Mononuclear cell (primary cell): Measurements from ENCODE around the gene SIM2. TPM values are rescaled to one million over a fixed set of nuclear protein-coding genes. Genes with fewer than 3 reads are reported as not detected.

Experiments
- H3K27me3 ChIP-seq: 2 replicates; pipeline ENCODE4 v1.6.0; 2011; ENCODE audit warnings: low read length, control low read depth; ENCODE audit not compliant: insufficient read depth
- H3K4me1 ChIP-seq: 2 replicates; pipeline ENCODE4 v1.5.1; 2011; ENCODE audit warnings: mild to moderate bottlenecking, low read length, control low read depth; ENCODE audit not compliant: insufficient read depth
- H3K4me3 ChIP-seq: 2 replicates; pipeline ENCODE4 v1.5.1; 2011; ENCODE audit warnings: mild to moderate bottlenecking, low read length, moderate library complexity
- H3K9me3 ChIP-seq: 2 replicates; pipeline ENCODE4 v1.5.1; 2011; ENCODE audit warnings: low read depth, mild to moderate bottlenecking, control low read depth, low read length
- total RNA-seq: library from RNA; depleted of rRNA; stranded (reverse); fragments of >200 nt; gene quantifications from one replicate; pipeline ENCODE4 v1.2.3, GENCODE V29; 2012

The SIM2 gene
- total RNA-seq, 1 donor: not detected

DNA sequence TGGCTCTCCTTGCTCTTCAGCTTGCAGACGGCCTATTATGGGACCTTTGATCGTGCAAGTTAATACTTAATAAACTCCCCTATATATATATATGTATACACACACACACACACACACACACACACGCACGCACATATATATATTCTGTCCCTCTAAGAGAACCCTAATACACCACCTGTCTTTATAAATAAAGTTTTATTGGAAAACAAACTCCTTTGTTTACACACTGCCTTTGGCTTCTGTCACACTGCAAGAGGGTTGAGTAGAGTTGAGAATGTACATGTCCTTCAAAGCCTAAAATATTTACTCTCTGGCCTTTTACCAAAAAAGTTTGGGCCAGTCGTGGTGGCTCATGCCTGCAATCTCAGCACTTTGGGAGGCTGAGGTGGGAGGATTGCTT, 26.2 kb upstream of the SIM2 start:
- H3K9me3 ChIP-seq: no peaks in the 10 kb centered on the region
- no peaks in the 10 kb centered on the region for H3K4me1 ChIP-seq
- no peak overlapping the region for H3K4me3 ChIP-seq
- H3K27me3 ChIP-seq: peaks cover 12% of the 10 kb centered on the region

- H3K4me1 ChIP-seq: no peaks in the 10 kb centered on the region
- H3K4me3 ChIP-seq: no peak overlapping the region
- peaks cover 22% of the 10 kb centered on the region for H3K27me3 ChIP-seq
- H3K9me3 ChIP-seq: peaks cover 11% of the 10 kb centered on the region
These were observed 22.6 kb upstream of the SIM2 start for GRCh38 chr21:36676039-36676950.

DNA sequence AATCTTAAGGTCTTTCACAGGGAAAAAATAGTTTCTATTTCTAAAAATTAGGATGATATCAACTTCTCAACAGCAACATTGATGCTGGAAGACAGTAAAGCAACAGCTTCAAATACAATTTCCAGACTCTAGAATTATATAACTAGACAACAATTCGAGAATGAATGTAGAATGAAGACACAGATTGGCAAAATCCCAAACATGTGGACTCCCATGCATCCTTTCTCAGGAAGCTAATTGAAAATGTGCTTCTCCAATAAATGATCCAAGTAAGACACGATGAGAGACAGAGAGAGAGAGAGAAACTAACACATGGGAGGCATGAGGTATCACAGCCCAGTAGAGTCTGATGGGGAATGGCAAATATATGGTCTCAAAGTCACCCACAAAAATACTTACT, 21.5 kb upstream of the SIM2 start:
- peaks cover 22% of the 10 kb centered on the region for H3K27me3 ChIP-seq
- no peak overlapping the region for H3K4me3 ChIP-seq
- H3K4me1 ChIP-seq: no peaks in the 10 kb centered on the region
- peaks cover 12% of the 10 kb centered on the region for H3K9me3 ChIP-seq

DNA sequence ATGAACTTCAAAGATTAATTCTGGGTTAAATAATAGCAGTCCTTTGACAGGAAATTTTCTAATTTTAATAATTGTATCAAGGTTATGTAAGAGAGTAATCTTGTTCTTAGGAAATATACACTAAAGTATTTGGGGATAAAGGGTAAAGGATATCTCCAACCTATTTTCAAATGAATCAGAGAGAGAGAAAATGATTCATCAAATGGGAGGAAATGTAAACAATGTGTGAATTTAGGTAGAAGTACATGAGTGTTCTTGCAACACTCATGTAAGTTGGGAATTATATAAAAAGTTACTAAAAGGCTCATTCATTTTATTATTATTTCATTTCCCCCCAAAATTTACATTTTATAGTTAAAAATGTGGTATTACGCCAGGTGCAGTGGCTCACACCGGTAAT, 20.4 kb upstream of the SIM2 start:
- no peak overlapping the region for H3K4me3 ChIP-seq
- peaks cover 26% of the 10 kb centered on the region for H3K27me3 ChIP-seq
- no peaks in the 10 kb centered on the region for H3K4me1 ChIP-seq
- H3K9me3 ChIP-seq: peaks cover 12% of the 10 kb centered on the region

- peaks cover 12% of the 10 kb centered on the region for H3K9me3 ChIP-seq
- H3K4me1 ChIP-seq: no peaks in the 10 kb centered on the region
- H3K27me3 ChIP-seq: peaks cover 39% of the 10 kb centered on the region
- H3K4me3 ChIP-seq: no peak overlapping the region
These were observed 17.7 kb upstream of the SIM2 start for GRCh38 chr21:36681117-36681631.

- Histone ChIP-seq H3K4me1 (no peaks in the 10 kb centered on the region), H3K4me3 (no peak overlapping the region), H3K27me3 (peaks cover 48% of the 10 kb centered on the region), H3K9me3 (peaks cover 12% of the 10 kb centered on the region)
These were observed 13.8 kb upstream of the SIM2 start for GRCh38 chr21:36684957-36685714.

GRCh38 chr21:36686955-36687354, 12.0 kb upstream of the SIM2 start:
- H3K9me3 ChIP-seq: no peaks in the 10 kb centered on the region
- no peak overlapping the region for H3K4me3 ChIP-seq
- H3K27me3 ChIP-seq: peaks cover 56% of the 10 kb centered on the region
- H3K4me1 ChIP-seq: no peaks in the 10 kb centered on the region

DNA sequence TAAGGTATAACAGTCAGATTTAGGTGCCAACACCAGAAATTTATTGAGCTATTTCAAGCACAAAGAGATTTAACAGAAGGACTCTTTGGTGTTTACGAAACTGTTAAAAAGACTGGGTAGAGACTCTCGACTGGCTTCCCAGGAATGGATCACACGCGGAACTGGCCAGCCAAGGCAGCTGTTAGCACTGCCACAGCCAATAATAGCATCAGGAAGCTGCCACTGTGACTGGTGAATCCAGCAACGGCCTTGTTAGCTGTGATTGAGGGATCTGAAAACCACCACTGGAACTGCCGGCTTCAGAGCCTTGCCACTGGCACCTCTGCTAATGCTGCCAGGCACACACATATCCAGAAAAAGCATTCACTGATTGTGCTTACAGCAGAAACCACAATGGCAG, 10.6 kb upstream of the SIM2 start:
- Histone ChIP-seq H3K4me3 (no peak overlapping the region), H3K27me3 (peaks cover 66% of the 10 kb centered on the region), H3K4me1 (no peaks in the 10 kb centered on the region), H3K9me3 (no peaks in the 10 kb centered on the region)

GRCh38 chr21:36689324-36689723, 9.6 kb upstream of the SIM2 start:
- peaks cover 72% of the 10 kb centered on the region for H3K27me3 ChIP-seq
- H3K4me3 ChIP-seq: no peak overlapping the region
- no peaks in the 10 kb centered on the region for H3K4me1 ChIP-seq
- no peaks in the 10 kb centered on the region for H3K9me3 ChIP-seq

DNA sequence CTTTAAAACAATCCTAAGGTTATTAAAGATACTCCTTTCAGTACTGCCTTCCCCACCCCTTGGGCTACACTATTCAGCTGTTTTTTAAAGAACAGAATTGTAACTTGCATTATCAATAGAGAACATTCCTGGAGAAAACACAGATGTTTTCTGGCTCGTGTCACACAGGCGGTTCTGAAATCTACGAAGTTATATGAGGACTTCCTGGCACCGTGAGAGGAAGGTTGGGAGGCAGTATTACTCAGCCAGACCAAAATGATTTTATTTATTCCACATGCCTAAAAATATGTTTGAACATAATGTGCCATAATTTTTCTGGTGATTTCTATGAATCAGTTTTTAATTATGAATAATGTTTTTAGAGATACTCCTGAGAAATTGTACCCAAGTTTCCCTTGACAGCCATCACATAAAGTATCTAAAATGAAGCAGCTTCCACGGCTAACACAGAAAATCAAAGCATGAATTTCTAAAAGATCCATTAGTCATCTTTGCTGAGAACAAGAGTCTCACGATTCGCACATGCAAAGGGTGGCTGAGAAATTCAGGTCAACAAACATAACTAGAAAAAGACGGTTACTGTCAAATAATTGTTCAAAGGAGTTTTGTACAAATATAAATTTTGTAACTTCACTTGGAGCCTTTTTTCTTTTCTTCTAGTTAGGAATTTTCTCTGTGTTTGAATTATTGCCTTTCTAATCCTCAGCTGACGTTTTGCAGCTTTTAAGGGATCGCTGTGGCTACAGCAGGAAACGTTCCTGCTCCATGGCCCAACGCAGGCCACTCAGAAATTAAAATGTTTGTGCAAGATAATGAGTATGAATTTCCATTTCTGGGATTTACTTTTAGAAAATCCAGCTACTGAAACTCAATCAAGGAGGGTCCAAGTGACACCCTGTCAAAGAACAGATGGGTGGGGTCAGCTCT, 8.0 kb upstream of the SIM2 start:
- Histone ChIP-seq H3K4me1 (no peaks in the 10 kb centered on the region), H3K27me3 (peaks cover 78% of the 10 kb centered on the region), H3K9me3 (no peaks in the 10 kb centered on the region), H3K4me3 (no peak overlapping the region)

DNA sequence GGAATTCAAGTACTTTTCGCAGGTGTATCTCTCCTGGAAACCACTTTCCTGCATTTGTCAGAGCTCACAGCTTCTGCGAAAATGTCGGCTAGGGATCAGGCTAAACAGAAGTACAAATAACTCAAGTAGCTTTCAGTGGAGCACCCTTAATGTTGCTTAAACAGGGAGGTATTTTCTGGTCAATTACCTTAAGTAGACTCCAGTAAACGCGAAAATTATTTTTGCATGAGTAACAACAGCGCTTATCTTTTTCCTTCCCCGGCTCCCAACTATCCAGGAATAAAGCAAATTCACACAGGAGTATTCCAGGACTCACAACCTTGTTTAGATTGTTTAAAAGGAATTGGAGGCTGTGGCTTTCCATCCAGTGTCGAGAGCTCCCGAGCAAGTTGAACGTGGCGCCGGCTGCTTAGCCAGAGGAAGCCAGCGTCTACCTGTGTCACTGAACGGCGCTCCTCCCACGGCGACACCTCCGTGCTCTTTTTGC, 7.3 kb upstream of the SIM2 start:
- Histone ChIP-seq H3K4me1 (no peaks in the 10 kb centered on the region), H3K4me3 (no peak overlapping the region), H3K27me3 (peaks cover 85% of the 10 kb centered on the region), H3K9me3 (no peaks in the 10 kb centered on the region)

GRCh38 chr21:36692114-36692834, 6.6 kb upstream of the SIM2 start:
- Histone ChIP-seq H3K27me3 (peaks cover 92% of the 10 kb centered on the region), H3K9me3 (no peaks in the 10 kb centered on the region), H3K4me3 (no peak overlapping the region), H3K4me1 (no peaks in the 10 kb centered on the region)

DNA sequence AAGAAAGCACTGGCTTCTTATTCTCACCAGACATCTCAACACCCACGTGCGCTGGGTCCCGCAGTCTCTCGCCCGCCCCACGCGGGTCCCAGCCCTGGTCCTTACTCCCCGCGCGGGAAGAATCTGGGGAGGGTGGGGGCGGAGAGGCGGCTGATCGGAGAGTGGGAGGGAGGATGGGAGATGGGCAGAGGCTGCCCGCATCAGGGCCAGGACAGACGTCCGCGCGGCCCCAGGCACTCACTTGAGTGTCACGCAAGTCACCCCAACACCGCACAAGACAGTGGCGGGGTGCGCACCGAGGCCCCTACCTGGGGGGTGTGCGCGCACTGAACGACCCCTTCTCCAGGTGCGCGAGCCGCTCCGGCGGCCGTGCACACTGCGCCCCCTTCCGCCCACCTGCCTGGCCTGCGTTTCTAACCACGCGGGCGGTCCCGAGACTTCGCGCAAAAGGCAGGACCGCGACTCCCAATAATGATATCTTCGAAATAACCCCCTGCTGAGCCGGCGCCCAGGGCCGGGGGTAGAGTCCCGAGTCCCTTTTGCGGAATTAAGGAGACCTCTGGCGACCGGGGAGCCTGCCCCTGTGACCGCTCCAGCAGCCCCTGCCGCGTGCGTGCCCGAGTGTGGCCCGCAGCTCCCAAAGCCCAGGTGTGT, 6.0 kb upstream of the SIM2 start:
- Histone ChIP-seq H3K4me1 (no peaks in the 10 kb centered on the region), H3K27me3 (peaks cover 98% of the 10 kb centered on the region), H3K9me3 (no peaks in the 10 kb centered on the region), H3K4me3 (no peak overlapping the region)
